Spleen (tissue), 11 donors: ENCODE results near the gene TBC1D22B. TPM values are rescaled to one million over a fixed set of nuclear protein-coding genes. Genes with fewer than 3 reads are reported as not detected.

Experiments used
- DNase-seq: peaks from one replicate; pipeline ENCODE4 v3.0.0-alpha.2; 2020
- H3K27ac ChIP-seq, 8 donors: fragments of 200-600 bp; sonication (generic) in 7 of 8; 1 replicate in 4 of 8; 2 replicates in 4 of 8; pipeline versions ENCODE4 v1.5.0 to v1.8.0; 2016 to 2021; ENCODE audit warnings: inconsistent platforms in 4 of 8, mild to moderate bottlenecking in 4 of 8, moderate library complexity in 1 of 8
- H3K27me3 ChIP-seq, 7 donors: fragments of 200-600 bp; sonication (generic) in 6 of 7; replicated peaks in 1 of 7; 1 replicate in 4 of 7; 2 replicates in 3 of 7; pipeline versions ENCODE4 v1.5.0 to v1.8.0; 2016 to 2021; ENCODE audit warnings: inconsistent platforms in 3 of 7, mild to moderate bottlenecking in 1 of 7
- H3K36me3 ChIP-seq, 6 donors: fragments of 200-600 bp; sonication (generic) in 5 of 6; 1 replicate in 4 of 6; 2 replicates in 2 of 6; pipeline versions ENCODE4 v1.5.0 to v1.8.0; 2016 to 2021; ENCODE audit warnings: inconsistent platforms in 2 of 6
- H3K4me1 ChIP-seq, 6 donors: fragments of 200-600 bp; sonication (generic) in 5 of 6; 1 replicate in 3 of 6; 2 replicates in 3 of 6; pipeline versions ENCODE4 v1.5.0 to v1.8.0; 2016 to 2021; ENCODE audit warnings: inconsistent platforms in 3 of 6
- H3K4me3 ChIP-seq, 8 donors: fragments of 200-600 bp; sonication (generic) in 7 of 8; 1 replicate in 4 of 8; 2 replicates in 4 of 8; pipeline versions ENCODE4 v1.5.0 to v1.8.0; 2016 to 2021; ENCODE audit warnings: inconsistent platforms in 4 of 8, mild to moderate bottlenecking in 4 of 8, moderate library complexity in 2 of 8
- H3K9me3 ChIP-seq, 8 donors: fragments of 200-600 bp; sonication (generic) in 7 of 8; 1 replicate in 4 of 8; 2 replicates in 4 of 8; pipeline versions ENCODE4 v1.5.0 to v1.8.0; 2016 to 2021; ENCODE audit warnings: inconsistent platforms in 4 of 8
- POLR2A ChIP-seq, 3 donors: fragments of 450-650 bp; IDR thresholded peaks; one replicate each; pipeline ENCODE4 v1.5.1; 2017; ENCODE audit warnings: antibody characterized with exemption in 3 of 3, mild to moderate bottlenecking in 1 of 3
- POLR2AphosphoS5 ChIP-seq, 3 donors: sonication (generic); formaldehyde crosslinking; IDR thresholded peaks; one replicate each; pipeline ENCODE4 v1.5.1; 2017; ENCODE audit warnings: antibody characterized with exemption in 3 of 3
- WGBS, 5 donors: extraction: QIAGEN DNeasy Blood & Tissue Kit in 3 of 5; methylation state at CpG; one replicate each; pipeline versions ENCODE4 v1.1.5 to v1.1.7; 2013 to 2018; 5-methylcytosine and 5-hydroxymethylcytosine counted together
- intact Hi-C: fragments of 100-400 bp; cut with DNase I; formaldehyde crosslinking; loops from one replicate; pipeline ENCODE4 v1.15.0; 2023; ENCODE audit warnings: low total_unique reads
- polyA plus RNA-seq, 3 donors: library from polyadenylated mRNA; stranded (reverse); fragments of 200-250 nt; gene quantifications; one replicate each; pipeline ENCODE4 v1.2.1, GENCODE V29; 2013
- total RNA-seq, 7 donors: library from RNA; depleted of rRNA in 3 of 7; stranded (reverse); fragments of >200 nt in 3 of 7; fragmentation: NEBNext Ultra II Directional in 4 of 7; extraction: Animal tissue kit (Norgen Biotek cat#: 25700) in 4 of 7; gene quantifications; one replicate each; pipeline versions ENCODE4 v1.1.0 to v1.2.1, GENCODE V29; 2016 to 2021
- TF ChIP-seq, protein P1 (sequence below), 11 experiments: fragments of 200-600 bp in 7 of 11; fragments of 450-650 bp in 4 of 11; sonication (generic) in 4 of 11; IDR thresholded peaks in 8 of 11; conservative IDR thresholded peaks in 3 of 11; 1 replicate in 7 of 11; 2 replicates in 4 of 11; pipeline versions ENCODE4 v1.4.0 to v1.8.0; 2016 to 2021; ENCODE audit warnings: antibody characterized with exemption in 11 of 11, inconsistent platforms in 4 of 11, mild to moderate bottlenecking in 1 of 11
- donor health status: healthy with polysubstance abuse.
- donor health status: DM: no; HTN: no; CAD: no; lungs with moderate emphysema.
- donor health status: DM: no; HTN: no; CAD: no.
- donor health status: Bipolar disorder and iron deficiency.
- donor health status: healthy.
- donor health status: DM: no; HTN: no; CAD: no.
- donor health status: DM: yes; HTN: yes; CAD: no.

TBC1D22B gene
- total and polyA plus RNA-seq, 10 donors = 4.2 to 12.7 (median 9.4) TPM

GRCh38 chr6:37311741-37312473, 54.3 kb downstream of the TBC1D22B start:
- intact Hi-C loops = no loop called here
- TF ChIP-seq, protein P1, sequence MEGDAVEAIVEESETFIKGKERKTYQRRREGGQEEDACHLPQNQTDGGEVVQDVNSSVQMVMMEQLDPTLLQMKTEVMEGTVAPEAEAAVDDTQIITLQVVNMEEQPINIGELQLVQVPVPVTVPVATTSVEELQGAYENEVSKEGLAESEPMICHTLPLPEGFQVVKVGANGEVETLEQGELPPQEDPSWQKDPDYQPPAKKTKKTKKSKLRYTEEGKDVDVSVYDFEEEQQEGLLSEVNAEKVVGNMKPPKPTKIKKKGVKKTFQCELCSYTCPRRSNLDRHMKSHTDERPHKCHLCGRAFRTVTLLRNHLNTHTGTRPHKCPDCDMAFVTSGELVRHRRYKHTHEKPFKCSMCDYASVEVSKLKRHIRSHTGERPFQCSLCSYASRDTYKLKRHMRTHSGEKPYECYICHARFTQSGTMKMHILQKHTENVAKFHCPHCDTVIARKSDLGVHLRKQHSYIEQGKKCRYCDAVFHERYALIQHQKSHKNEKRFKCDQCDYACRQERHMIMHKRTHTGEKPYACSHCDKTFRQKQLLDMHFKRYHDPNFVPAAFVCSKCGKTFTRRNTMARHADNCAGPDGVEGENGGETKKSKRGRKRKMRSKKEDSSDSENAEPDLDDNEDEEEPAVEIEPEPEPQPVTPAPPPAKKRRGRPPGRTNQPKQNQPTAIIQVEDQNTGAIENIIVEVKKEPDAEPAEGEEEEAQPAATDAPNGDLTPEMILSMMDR (IDR thresholded peaks at IDR 0.05 in 8 of 11, conservative IDR thresholded peaks at IDR 0.05 in 3 of 11) = no peak
- TF ChIP-seq POLR2AphosphoS5 (IDR thresholded peaks at IDR 0.05) (no peak), POLR2A (IDR thresholded peaks at IDR 0.05) (no peak)
- WGBS, 5 donors = 82 to 93% (median 86%) methylated on average over 2 of the region's 2 CpGs
- peaks cover 3 to 72% (median 36%) of the 10 kb centered on the region in 6 donors for H3K36me3 ChIP-seq
- no peak for DNase-seq
- H3K4me3 ChIP-seq = no peak overlapping the region
- H3K4me1 ChIP-seq = no peaks in the 10 kb centered on the region
- H3K27ac ChIP-seq = no peak overlapping the region
- H3K9me3 ChIP-seq = no peaks in the 10 kb centered on the region
- no peaks in the 10 kb centered on the region for H3K27me3 ChIP-seq

DNA sequence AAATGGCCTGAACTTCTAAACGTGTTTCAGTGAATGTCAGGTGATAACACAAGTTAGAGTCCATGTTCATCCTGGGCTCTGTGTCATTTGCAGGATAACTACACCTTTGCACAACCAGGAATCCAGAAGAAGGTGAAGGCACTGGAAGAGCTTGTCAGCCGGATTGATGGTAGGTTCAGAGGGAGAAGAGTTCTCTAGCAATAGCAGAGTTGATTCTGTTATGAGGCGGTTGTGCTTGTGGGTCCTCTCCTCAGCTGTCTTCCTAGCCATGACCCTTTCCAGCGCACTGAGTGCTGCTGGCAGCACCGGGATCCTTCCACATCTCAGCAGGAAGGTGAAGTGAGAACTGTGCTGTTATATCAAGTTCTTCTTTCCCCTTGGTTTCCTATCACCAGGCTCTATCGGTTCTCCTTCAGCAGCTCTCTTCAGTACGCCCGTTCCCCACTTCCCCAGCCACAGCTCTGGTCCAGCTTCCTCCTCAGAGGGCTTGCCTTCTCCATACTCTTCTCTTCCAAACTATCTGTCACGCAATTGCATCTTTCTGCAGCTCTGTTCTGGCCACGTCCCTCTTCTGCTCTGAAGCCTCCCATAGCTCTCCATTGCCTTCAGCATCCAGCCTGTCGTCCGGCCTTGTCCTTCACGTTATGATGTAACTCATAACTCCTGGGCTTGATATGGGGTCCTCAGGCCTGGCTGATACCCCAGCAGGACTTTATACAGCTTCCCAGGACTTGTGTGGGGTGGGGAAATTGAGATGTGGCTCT, 56.3 kb downstream of the TBC1D22B start:
- H3K36me3 ChIP-seq = peaks cover 3 to 76% (median 53%) of the 10 kb centered on the region in 6 donors
- intact Hi-C loops = no loop called here

DNA sequence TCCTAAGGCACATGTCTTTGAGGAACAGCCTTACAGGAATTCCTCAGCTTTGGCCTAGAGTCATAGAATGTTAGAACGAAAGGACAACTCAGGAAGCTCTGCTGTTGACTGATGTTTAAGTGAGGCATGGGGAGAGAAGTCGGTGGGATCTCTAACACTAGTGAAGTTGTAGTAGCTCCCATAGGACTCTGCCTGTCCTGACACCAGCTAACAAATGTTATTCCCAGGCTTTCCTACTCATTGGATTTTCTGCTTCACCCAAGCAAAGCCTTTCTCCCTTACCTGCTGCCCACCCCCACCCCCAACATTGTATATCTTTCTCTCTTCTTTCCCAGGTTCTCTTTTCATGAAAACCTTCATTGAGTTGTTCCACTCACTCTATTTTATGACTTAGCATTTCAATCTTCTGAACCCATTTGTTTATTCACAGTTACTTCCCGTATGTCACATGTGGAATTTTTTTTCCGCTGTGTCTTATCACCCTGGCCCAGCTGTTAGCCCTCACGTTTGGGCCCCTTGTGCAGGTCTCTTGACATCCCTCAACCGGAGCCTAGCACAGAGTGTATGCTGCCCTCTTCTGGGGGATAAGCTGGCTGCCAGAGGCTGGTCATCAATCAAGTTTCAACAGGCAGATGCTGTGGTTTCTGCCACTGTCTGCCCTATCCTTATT, 57.0 kb downstream of the TBC1D22B start:
- H3K9me3 ChIP-seq = no peaks in the 10 kb centered on the region
- intact Hi-C loops = no loop called here
- TF ChIP-seq, protein P1 (IDR thresholded peaks at IDR 0.05 in 8 of 11, conservative IDR thresholded peaks at IDR 0.05 in 3 of 11) = peak in 7 of 11 experiments; percentile 8 to 61 (median 40)
- no peak for TF ChIP-seq POLR2A (IDR thresholded peaks at IDR 0.05)
- H3K27ac ChIP-seq = no peak overlapping the region
- H3K36me3 ChIP-seq = peaks cover 3 to 76% (median 57%) of the 10 kb centered on the region in 6 donors
- no peak overlapping the region for H3K4me3 ChIP-seq
- no peak for DNase-seq
- no peaks in the 10 kb centered on the region for H3K4me1 ChIP-seq
- WGBS, 5 donors = 42 to 48% (median 43%) methylated on average over 6 of the region's 6 CpGs
- no peaks in the 10 kb centered on the region for H3K27me3 ChIP-seq

More for the DNA sequence above, 56.3 kb downstream of the TBC1D22B start:
- H3K4me1 ChIP-seq = no peaks in the 10 kb centered on the region
- no peak for DNase-seq
- no peak overlapping the region for H3K4me3 ChIP-seq
- WGBS, 5 donors = 72 to 86% (median 78%) methylated on average over 13 of the region's 13 CpGs
- no peak overlapping the region for H3K27ac ChIP-seq
- TF ChIP-seq POLR2AphosphoS5 (IDR thresholded peaks at IDR 0.05) = no peak
- TF ChIP-seq, protein P1 (IDR thresholded peaks at IDR 0.05 in 8 of 11, conservative IDR thresholded peaks at IDR 0.05 in 3 of 11) = no peak
- TF ChIP-seq POLR2A (IDR thresholded peaks at IDR 0.05) = no peak
- H3K9me3 ChIP-seq = no peaks in the 10 kb centered on the region
- H3K27me3 ChIP-seq = no peaks in the 10 kb centered on the region

DNA sequence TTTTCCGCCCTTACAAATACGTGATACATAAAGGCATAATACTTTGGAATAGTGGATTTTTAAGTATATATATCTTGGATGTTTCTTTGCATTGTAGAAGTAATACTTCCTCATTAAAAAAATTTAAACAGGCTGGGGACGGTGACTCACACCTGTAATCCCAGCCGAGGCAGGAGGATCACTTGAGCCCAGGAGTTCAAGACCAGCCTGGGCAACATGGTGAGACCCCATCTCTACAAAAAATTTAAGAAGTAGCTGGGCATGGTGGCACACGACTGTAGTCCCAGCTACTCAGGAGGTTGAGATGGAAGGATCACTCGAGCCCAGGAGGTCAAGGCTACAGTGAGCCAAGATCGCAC, 57.6 kb downstream of the TBC1D22B start:
- Histone ChIP-seq H3K4me3 (no peak overlapping the region), H3K27me3 (no peaks in the 10 kb centered on the region), H3K4me1 (no peaks in the 10 kb centered on the region), H3K9me3 (no peaks in the 10 kb centered on the region), H3K27ac (no peak overlapping the region), H3K36me3 (peaks cover 3 to 82% (median 60%) of the 10 kb centered on the region in 6 donors)
- intact Hi-C loops = no loop called here
- no peak for DNase-seq
- TF ChIP-seq, protein P1 (IDR thresholded peaks at IDR 0.05 in 8 of 11, conservative IDR thresholded peaks at IDR 0.05 in 3 of 11) = peak in 1 of 11 experiments; percentile 12
- no peak for TF ChIP-seq POLR2A (IDR thresholded peaks at IDR 0.05)
- 77 to 86% (median 80%) methylated on average over 7 of the region's 7 CpGs for WGBS, 5 donors
